GM12878 (cell line): ENCODE measurements around the gene SASH1. TPM values are rescaled to one million over a fixed set of nuclear protein-coding genes. Genes with fewer than 3 reads are reported as not detected.

Experiments used
- ATAC-seq: fragments of 200-7000 bp; cut with Tn5 transposase; 3 replicates; pipeline ENCODE4 v1.9.1; 2020; ENCODE audit warnings: mild to moderate bottlenecking, moderate library complexity
- BruUV-seq: library from RNA; stranded (reverse); fragments of 400-500 nt; replicated peaks from 2 replicates; lab custom pipeline; 2021; lab: Mats Ljungman, UMichigan
- CTCF ChIA-PET: fragments of 300-600 bp; sonication (Branson Sonifier 250); formaldehyde crosslinking; extraction: SDS; loops from one replicate; lab custom pipeline; 2021; ENCODE audit warnings: inconsistent platforms; lab: Yijun Ruan, JAX
- POLR2A ChIA-PET: fragments of 350-600 bp; formaldehyde crosslinking; extraction: SDS; loops from one replicate; lab custom pipeline; 2021; ENCODE audit warnings: inconsistent platforms; lab: Charles Lee
- RAD21 ChIA-PET: fragments of 300-600 bp; sonication (Branson Sonifier 250); formaldehyde crosslinking; loops from one replicate; lab custom pipeline; 2023; ENCODE audit warnings: antibody characterized with exemption; ENCODE audit not compliant: unreplicated experiment; lab: Charles Lee
- SMC1A ChIA-PET: fragments of 300-600 bp; sonication (Branson Sonifier 250); formaldehyde crosslinking; loops from one replicate; lab custom pipeline; 2023; ENCODE audit not compliant: unreplicated experiment, uncharacterized antibody; lab: Charles Lee
- DNase-seq: peaks from one replicate; pipeline ENCODE4 v3.0.0-alpha.2; 2011; ENCODE audit warnings: low read depth, low spot score
- FAIRE-seq: peaks from 3 replicates; lab custom pipeline; 2011; peaks lifted over from hg19 to GRCh38; lab: Jason Lieb, UNC
- H2AFZ ChIP-seq: 2 replicates; pipeline ENCODE4 v1.6.0; 2011; ENCODE audit warnings: low read depth, low read length, control low read depth; ENCODE audit not compliant: control insufficient read depth
- H3K27ac ChIP-seq: 2 replicates; pipeline ENCODE4 v1.5.1; 2011; ENCODE audit warnings: control low read depth; ENCODE audit not compliant: control insufficient read depth, insufficient read depth
- H3K27me3 ChIP-seq, 2 experiments: replicated peaks in 1 of 2; 2 replicates each; pipeline versions ENCODE4 v1.6.0 to v1.6.1; 2011; ENCODE audit warnings: low read length in 1 of 2; ENCODE audit not compliant: control insufficient read depth in 2 of 2, insufficient read depth in 2 of 2
- H3K36me3 ChIP-seq, 2 experiments: 2 replicates each; pipeline ENCODE4 v1.5.1; 2011; ENCODE audit warnings: low read length in 1 of 2; ENCODE audit not compliant: control insufficient read depth in 2 of 2, insufficient read depth in 2 of 2
- H3K4me1 ChIP-seq: 2 replicates; pipeline ENCODE4 v1.6.1; 2011; ENCODE audit warnings: mild to moderate bottlenecking, low read length, moderate library complexity, mixed read lengths; ENCODE audit not compliant: control insufficient read depth, insufficient read depth
- H3K4me2 ChIP-seq: 2 replicates; pipeline ENCODE4 v1.6.0; 2011; ENCODE audit warnings: control low read depth; ENCODE audit not compliant: control insufficient read depth, insufficient read depth
- H3K4me3 ChIP-seq: fragments of 200-600 bp; sonication (generic); 2 replicates; pipeline ENCODE4 v1.5.1; 2016
- H3K79me2 ChIP-seq: 2 replicates; pipeline ENCODE4 v1.6.0; 2011; ENCODE audit warnings: low read length; ENCODE audit not compliant: control insufficient read depth, insufficient read depth
- H3K9ac ChIP-seq: 2 replicates; pipeline ENCODE4 v1.8.0; 2011; ENCODE audit warnings: low read length, control low read depth, mixed read lengths; ENCODE audit not compliant: control insufficient read depth, insufficient read depth
- H3K9me3 ChIP-seq: replicated peaks from 3 replicates; pipeline ENCODE4 v1.5.1; 2011; ENCODE audit warnings: mild to moderate bottlenecking, low read length; ENCODE audit not compliant: control insufficient read depth, insufficient read depth
- H4K20me1 ChIP-seq: 2 replicates; pipeline ENCODE4 v1.6.0; 2011; ENCODE audit not compliant: control insufficient read depth, insufficient read depth
- HDGF ChIP-seq: fragments of 450-650 bp; IDR thresholded peaks from 2 replicates; pipeline ENCODE4 v1.6.1; 2016; ENCODE audit warnings: antibody characterized with exemption
- NRF1 ChIP-seq: conservative IDR thresholded peaks from 2 replicates; pipeline ENCODE4 v1.6.1; 2011; ENCODE audit warnings: mild to moderate bottlenecking, low read depth, low read length, improper control_type of control experiment
- PML ChIP-seq: IDR thresholded peaks from 2 replicates; pipeline ENCODE4 v1.6.1; 2012; ENCODE audit warnings: low read length, inconsistent platforms
- RAD51 ChIP-seq: fragments of 450-650 bp; IDR thresholded peaks from 2 replicates; pipeline ENCODE4 v1.6.1; 2016; ENCODE audit warnings: moderate library complexity, mild to moderate bottlenecking, inconsistent platforms
- RELA ChIP-seq: fragments of 450-650 bp; IDR thresholded peaks from 2 replicates; pipeline ENCODE4 v1.8.0; 2014; ENCODE audit warnings: borderline replicate concordance; ENCODE audit not compliant: partially characterized antibody
- ZNF207 ChIP-seq: fragments of 450-650 bp; IDR thresholded peaks from 2 replicates; pipeline ENCODE4 v1.6.1; 2014; ENCODE audit warnings: antibody characterized with exemption, mild to moderate bottlenecking, borderline replicate concordance
- WGBS: methylation state at CpG from one replicate; pipeline ENCODE4 v1.1.6; 2016; ENCODE audit warnings: low lambda C conversion rate; ENCODE audit not compliant: insufficient replicate concordance, insufficient coverage; ENCODE audit errors: missing lambda C conversion rate; 5-methylcytosine and 5-hydroxymethylcytosine counted together
- in situ Hi-C: fragments of 300-500 bp; cut with MboI; formaldehyde crosslinking; loops from 9 replicates; pipeline ENCODE4 v1.14.3; 2018; ENCODE audit warnings: mixed read lengths
- intact Hi-C: fragments of 100-400 bp; cut with micrococcal nuclease; formaldehyde crosslinking; loops from one replicate; pipeline ENCODE4 v1.14.2; 2022; ENCODE audit not compliant: unreplicated experiment
- polyA plus RNA-seq, 11 experiments: library from polyadenylated mRNA; depleted of rRNA in 4 of 11; unstranded in 6 of 11; stranded (reverse) in 5 of 11; fragments of >200 nt; fragmentation: Nextera tagmentation in 4 of 11; fragmentation: Illumina TruSeq in 1 of 11; extraction: Ambion mirVana in 4 of 11; extraction: Trizol in 1 of 11; gene quantifications; 1 replicate in 1 of 11; 2 replicates in 10 of 11; pipeline versions ENCODE4 v1.2.1 to v1.2.3, GENCODE V29; 2011 to 2016; ENCODE audit warnings: inconsistent platforms in 2 of 11, missing spikeins in 2 of 11, low read depth in 1 of 11
- total RNA-seq, 4 experiments: library from RNA; depleted of rRNA in 3 of 4; stranded (reverse); fragments of >200 nt in 3 of 4; fragmentation: Illumina TruSeq in 1 of 4; extraction: Trizol in 1 of 4; gene quantifications; 2 replicates each; pipeline versions ENCODE4 v1.2.1 to v1.2.3, GENCODE V29; 2013 to 2021
- TF ChIP-seq, protein P1 (sequence below): fragments of 450-650 bp; formaldehyde crosslinking; IDR thresholded peaks from 2 replicates; pipeline ENCODE4 v1.5.0; 2022; ENCODE audit warnings: mild to moderate bottlenecking, missing genetic modification characterization
- TF ChIP-seq, protein P2 (sequence below): IDR thresholded peaks from 2 replicates; pipeline ENCODE4 v1.6.1; 2012; ENCODE audit warnings: low read depth, low read length, improper control_type of control experiment

Gene SASH1
- total and polyA plus RNA-seq, 10 of the 15 experiments (the other 5 are each of a cell fraction or from before 2014, with no cell fraction given), result 0.01 to 0.73 (median 0.14) TPM; not detected in 4

DNA sequence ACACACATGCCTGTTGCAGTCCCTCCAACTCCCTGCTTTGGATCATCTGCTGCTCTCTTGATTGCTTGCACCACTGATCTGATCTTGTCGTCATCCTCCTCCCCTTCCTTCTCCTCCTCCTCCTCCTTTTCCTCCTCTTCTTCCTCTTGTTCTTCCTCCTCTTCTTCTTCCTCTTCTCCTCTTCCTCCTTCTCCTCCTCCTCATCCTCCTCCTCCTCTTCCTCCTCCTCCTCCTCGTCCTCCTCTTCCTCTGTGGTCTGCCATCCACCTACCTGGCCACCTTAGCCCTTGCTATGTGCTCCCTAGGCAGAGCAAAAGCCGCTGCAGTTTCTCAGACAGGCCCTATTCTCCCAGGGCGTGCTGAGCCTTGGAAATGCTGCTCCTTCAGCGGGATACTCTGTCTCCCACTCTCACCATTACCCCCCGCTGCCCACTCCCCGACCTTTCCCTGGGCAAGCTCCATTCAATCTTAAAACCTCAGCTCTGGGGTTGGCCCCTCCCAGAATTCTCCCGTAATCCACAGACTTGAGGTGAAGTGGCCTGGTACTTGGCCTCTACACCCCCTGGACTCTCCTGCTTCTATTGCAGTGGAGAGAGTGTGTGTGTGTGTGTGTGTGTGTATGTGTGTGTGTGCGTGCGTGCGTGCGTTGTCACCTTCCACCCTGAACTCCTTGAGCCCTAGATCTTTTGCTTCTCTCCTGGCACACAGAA is 105.0 kb downstream of the SASH1 start:
- Histone ChIP-seq H3K4me1 (no peaks in the 10 kb centered on the region), H3K27ac (no peak overlapping the region), H4K20me1 (no peaks in the 10 kb centered on the region), H3K79me2 (no peaks in the 10 kb centered on the region), H3K27me3 (no peaks in the 10 kb centered on the region; a peak in 2 of 4 replicates), H3K36me3 (no peaks in the 10 kb centered on the region), H3K4me3 (no peak overlapping the region), H2AFZ (no peak overlapping the region), H3K9ac (no peak overlapping the region), H3K9me3 (no peaks in the 10 kb centered on the region), H3K4me2 (no peak overlapping the region)
- CTCF ChIA-PET, result no interaction called here
- no TSS peak for BruUV-seq
- RAD21 ChIA-PET, result no interaction called here
- DNase-seq (no peak), FAIRE-seq (no peak), ATAC-seq (no peak)
- TF ChIP-seq, protein P1, sequence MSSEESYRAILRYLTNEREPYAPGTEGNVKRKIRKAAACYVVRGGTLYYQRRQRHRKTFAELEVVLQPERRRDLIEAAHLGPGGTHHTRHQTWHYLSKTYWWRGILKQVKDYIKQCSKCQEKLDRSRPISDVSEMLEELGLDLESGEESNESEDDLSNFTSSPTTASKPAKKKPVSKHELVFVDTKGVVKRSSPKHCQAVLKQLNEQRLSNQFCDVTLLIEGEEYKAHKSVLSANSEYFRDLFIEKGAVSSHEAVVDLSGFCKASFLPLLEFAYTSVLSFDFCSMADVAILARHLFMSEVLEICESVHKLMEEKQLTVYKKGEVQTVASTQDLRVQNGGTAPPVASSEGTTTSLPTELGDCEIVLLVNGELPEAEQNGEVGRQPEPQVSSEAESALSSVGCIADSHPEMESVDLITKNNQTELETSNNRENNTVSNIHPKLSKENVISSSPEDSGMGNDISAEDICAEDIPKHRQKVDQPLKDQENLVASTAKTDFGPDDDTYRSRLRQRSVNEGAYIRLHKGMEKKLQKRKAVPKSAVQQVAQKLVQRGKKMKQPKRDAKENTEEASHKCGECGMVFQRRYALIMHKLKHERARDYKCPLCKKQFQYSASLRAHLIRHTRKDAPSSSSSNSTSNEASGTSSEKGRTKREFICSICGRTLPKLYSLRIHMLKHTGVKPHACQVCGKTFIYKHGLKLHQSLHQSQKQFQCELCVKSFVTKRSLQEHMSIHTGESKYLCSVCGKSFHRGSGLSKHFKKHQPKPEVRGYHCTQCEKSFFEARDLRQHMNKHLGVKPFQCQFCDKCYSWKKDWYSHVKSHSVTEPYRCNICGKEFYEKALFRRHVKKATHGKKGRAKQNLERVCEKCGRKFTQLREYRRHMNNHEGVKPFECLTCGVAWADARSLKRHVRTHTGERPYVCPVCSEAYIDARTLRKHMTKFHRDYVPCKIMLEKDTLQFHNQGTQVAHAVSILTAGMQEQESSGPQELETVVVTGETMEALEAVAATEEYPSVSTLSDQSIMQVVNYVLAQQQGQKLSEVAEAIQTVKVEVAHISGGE, result no peak
- no peak for TF ChIP-seq RAD51
- TF ChIP-seq HDGF, result no peak
- TF ChIP-seq NRF1, result no peak
- no peak for TF ChIP-seq ZNF207
- no peak for TF ChIP-seq RELA
- no peak for TF ChIP-seq PML
- TF ChIP-seq, protein P2, sequence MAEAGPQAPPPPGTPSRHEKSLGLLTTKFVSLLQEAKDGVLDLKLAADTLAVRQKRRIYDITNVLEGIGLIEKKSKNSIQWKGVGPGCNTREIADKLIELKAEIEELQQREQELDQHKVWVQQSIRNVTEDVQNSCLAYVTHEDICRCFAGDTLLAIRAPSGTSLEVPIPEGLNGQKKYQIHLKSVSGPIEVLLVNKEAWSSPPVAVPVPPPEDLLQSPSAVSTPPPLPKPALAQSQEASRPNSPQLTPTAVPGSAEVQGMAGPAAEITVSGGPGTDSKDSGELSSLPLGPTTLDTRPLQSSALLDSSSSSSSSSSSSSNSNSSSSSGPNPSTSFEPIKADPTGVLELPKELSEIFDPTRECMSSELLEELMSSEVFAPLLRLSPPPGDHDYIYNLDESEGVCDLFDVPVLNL, result no peak
- intact Hi-C loops (no loop called here), in situ Hi-C loops (no loop called here)
- 44% methylated on average over 11 of the region's 12 CpGs for WGBS
- SMC1A ChIA-PET, result no interaction called here
- POLR2A ChIA-PET, result no interaction called here
